ENCODE measurements around the gene POLR2I. TPM values are rescaled to one million over a fixed set of nuclear protein-coding genes. Genes with fewer than 3 reads are reported as not detected.

The POLR2I gene
- total RNA-seq, 4 donors from 2014 or later = 54.2 to 98.4 (median 77.4) TPM

- peak overlapping the region in 1 of 4 donors; percentile 15 for H3K27ac ChIP-seq
- DNase-seq (ENCODE audit: low spot score in 2 of 2) = no peak
- H3K9me3 ChIP-seq = no peaks in the 10 kb centered on the region
- H3K4me1 ChIP-seq = peaks cover 0 to 14% (median 0%) of the 10 kb centered on the region in 4 donors
- peaks cover 0 to 40% (median 0%) of the 10 kb centered on the region in 3 donors for H3K36me3 ChIP-seq
- H3K27me3 ChIP-seq = no peaks in the 10 kb centered on the region
- no peak overlapping the region for H3K4me3 ChIP-seq
- TF ChIP-seq EP300 (IDR thresholded peaks at IDR 0.05) = no peak
- TF ChIP-seq POLR2A (IDR thresholded peaks at IDR 0.05) = no peak
- no peak for TF ChIP-seq CTCF (IDR thresholded peaks at IDR 0.05)
- WGBS, 2 donors = 89 to 93% methylated on average over 27 of the region's 27 CpGs
These were observed 12.9 kb downstream of the POLR2I start for GRCh38 chr19:36101550-36102327.

GRCh38 chr19:36100476-36100875, 14.2 kb downstream of the POLR2I start:
- Histone ChIP-seq H3K36me3 (peaks cover 0 to 27% (median 0%) of the 10 kb centered on the region in 3 donors), H3K27me3 (no peaks in the 10 kb centered on the region), H3K27ac (peak overlapping the region in 1 of 4 donors; percentile 20), H3K4me1 (peaks cover 0 to 23% (median 3%) of the 10 kb centered on the region in 4 donors), H3K9me3 (no peaks in the 10 kb centered on the region), H3K4me3 (no peak overlapping the region)
- WGBS, 2 donors = 61 to 77% methylated on average over 3 to 4 of the region's 5 CpGs
- no peak for TF ChIP-seq EP300 (IDR thresholded peaks at IDR 0.05)
- TF ChIP-seq POLR2A (IDR thresholded peaks at IDR 0.05) = no peak
- no peak for TF ChIP-seq CTCF (IDR thresholded peaks at IDR 0.05)
- DNase-seq (ENCODE audit: low spot score in 2 of 2) = no peak

- Histone ChIP-seq H3K4me1 (peaks cover 0 to 25% (median 3%) of the 10 kb centered on the region in 4 donors), H3K27ac (peak overlapping the region in 2 of 4 donors; percentile 28 to 60), H3K27me3 (no peaks in the 10 kb centered on the region), H3K36me3 (peaks cover 0 to 16% (median 0%) of the 10 kb centered on the region in 3 donors), H3K9me3 (no peaks in the 10 kb centered on the region), H3K4me3 (no peak overlapping the region)
- DNase-seq (ENCODE audit: low spot score in 2 of 2) = no peak
- WGBS, 2 donors = 83 to 88% methylated on average over 13 to 19 of the region's 19 CpGs
- no peak for TF ChIP-seq POLR2A (IDR thresholded peaks at IDR 0.05)
- no peak for TF ChIP-seq CTCF (IDR thresholded peaks at IDR 0.05)
- TF ChIP-seq EP300 (IDR thresholded peaks at IDR 0.05) = no peak
These were observed 15.4 kb downstream of the POLR2I start for GRCh38 chr19:36099166-36099785.

GRCh38 chr19:36097036-36097435, 17.6 kb downstream of the POLR2I start:
- TF ChIP-seq EP300 (IDR thresholded peaks at IDR 0.05) = peak; percentile 60 to 79
- no peak for TF ChIP-seq CTCF (IDR thresholded peaks at IDR 0.05)
- peak in 1 of 2 donors; percentile 20 for TF ChIP-seq POLR2A (IDR thresholded peaks at IDR 0.05)
- no peak for DNase-seq (ENCODE audit: low spot score in 2 of 2)
- Histone ChIP-seq H3K27ac (peak overlapping the region; percentile 56 to 94 (median 79)), H3K27me3 (no peaks in the 10 kb centered on the region), H3K9me3 (no peaks in the 10 kb centered on the region), H3K36me3 (no peaks in the 10 kb centered on the region), H3K4me1 (peaks cover 0 to 34% (median 5%) of the 10 kb centered on the region in 4 donors), H3K4me3 (no peak overlapping the region)
- 48 to 53% methylated on average over 6 of the region's 6 CpGs for WGBS, 2 donors

- Histone ChIP-seq H3K27ac (peak overlapping the region in 2 of 4 donors; percentile 52 to 61), H3K9me3 (no peaks in the 10 kb centered on the region), H3K36me3 (no peaks in the 10 kb centered on the region), H3K4me1 (peaks cover 0 to 27% (median 5%) of the 10 kb centered on the region in 4 donors), H3K4me3 (no peak overlapping the region), H3K27me3 (no peaks in the 10 kb centered on the region)
- no peak for DNase-seq (ENCODE audit: low spot score in 2 of 2)
- 55 to 77% methylated on average over 6 of the region's 6 CpGs for WGBS, 2 donors
- TF ChIP-seq POLR2A (IDR thresholded peaks at IDR 0.05) = no peak
- no peak for TF ChIP-seq EP300 (IDR thresholded peaks at IDR 0.05)
- no peak for TF ChIP-seq CTCF (IDR thresholded peaks at IDR 0.05)
These were observed 21.0 kb downstream of the POLR2I start for GRCh38 chr19:36093687-36094086.
